IMR-90 (cell line): ENCODE data around the gene ADAP2. TPM values are rescaled to one million over a fixed set of nuclear protein-coding genes. Genes with fewer than 3 reads are reported as not detected.
A peak's percentile ranks its signal among the peaks of the same experiment; 100 is the strongest.

ENCODE experiments used
- ATAC-seq: fragments of 200-7000 bp; cut with Tn5 transposase; 2 replicates; pipeline ENCODE4 v1.9.1; 2020; ENCODE audit warnings: low read depth, mild to moderate bottlenecking, moderate library complexity
- BruUV-seq: library from RNA; stranded (reverse); fragments of 400-500 nt; replicated peaks from 2 replicates; lab custom pipeline; 2021; lab: Mats Ljungman, UMichigan
- CTCF ChIA-PET: fragments of 300-600 bp; formaldehyde crosslinking; extraction: SDS; loops from one replicate; lab custom pipeline; 2021; ENCODE audit warnings: antibody characterized with exemption; lab: Yijun Ruan, JAX
- POLR2A ChIA-PET: fragments of 300-600 bp; sonication (Branson Sonifier 250); formaldehyde crosslinking; loops from one replicate; lab custom pipeline; 2022; ENCODE audit warnings: antibody characterized with exemption; ENCODE audit not compliant: unreplicated experiment; lab: Charles Lee
- DNase-seq: peaks from one replicate; pipeline ENCODE4 v3.0.0; 2013
- H2AFZ ChIP-seq: replicated peaks from 2 replicates; pipeline ENCODE3; 2013; ENCODE audit warnings: low read length, mild to moderate bottlenecking; ENCODE audit not compliant: poor library complexity
- H2AK5ac ChIP-seq: 2 replicates; pipeline ENCODE4 v1.6.1; 2013; ENCODE audit warnings: low read depth, low read length, inconsistent platforms
- H2AK9ac ChIP-seq: replicated peaks from 2 replicates; pipeline ENCODE3; 2013; ENCODE audit warnings: mild to moderate bottlenecking, low read depth, low read length, moderate library complexity; ENCODE audit not compliant: poor library complexity
- H2BK120ac ChIP-seq: 2 replicates; pipeline ENCODE4 v1.6.1; 2013; ENCODE audit warnings: low read depth, low read length, inconsistent platforms
- H2BK15ac ChIP-seq: 3 replicates; pipeline ENCODE4 v1.6.1; 2013; ENCODE audit warnings: low read depth, low read length, inconsistent platforms
- H2BK20ac ChIP-seq: 2 replicates; pipeline ENCODE4 v1.6.1; 2013; ENCODE audit warnings: low read depth, mild to moderate bottlenecking, inconsistent platforms, low read length, moderate library complexity
- H2BK5ac ChIP-seq: 2 replicates; pipeline ENCODE4 v1.6.1; 2013; ENCODE audit warnings: mild to moderate bottlenecking, low read depth, low read length, inconsistent platforms; ENCODE audit not compliant: poor library complexity, severe bottlenecking
- H3K14ac ChIP-seq: replicated peaks from 2 replicates; pipeline ENCODE4 v1.6.1; 2013; ENCODE audit warnings: low read depth, low read length, inconsistent platforms
- H3K18ac ChIP-seq: 2 replicates; pipeline ENCODE4 v1.6.1; 2013; ENCODE audit warnings: low read depth, low read length, control low read depth
- H3K23ac ChIP-seq: 2 replicates; pipeline ENCODE4 v1.6.1; 2013; ENCODE audit warnings: low read depth, low read length, inconsistent platforms
- H3K27ac ChIP-seq: 2 replicates; pipeline ENCODE4 v1.5.1; 2013; ENCODE audit warnings: mild to moderate bottlenecking, control low read depth, low read length; ENCODE audit not compliant: insufficient read depth
- H3K27me3 ChIP-seq: 2 replicates; pipeline ENCODE4 v1.6.1; 2013; ENCODE audit warnings: low read length; ENCODE audit not compliant: control insufficient read depth, insufficient read depth
- H3K36me3 ChIP-seq: 2 replicates; pipeline ENCODE4 v1.6.1; 2013; ENCODE audit warnings: low read length, mixed read lengths; ENCODE audit not compliant: control insufficient read depth, insufficient read depth
- H3K4ac ChIP-seq: 2 replicates; pipeline ENCODE4 v1.6.1; 2013; ENCODE audit warnings: low read depth, low read length, inconsistent platforms
- H3K4me1 ChIP-seq: 2 replicates; pipeline ENCODE4 v1.6.1; 2013; ENCODE audit warnings: low read length, mixed read lengths; ENCODE audit not compliant: control insufficient read depth, insufficient read depth
- H3K4me2 ChIP-seq: 2 replicates; pipeline ENCODE4 v1.6.1; 2013; ENCODE audit warnings: low read depth, mild to moderate bottlenecking, control low read depth, low read length, moderate library complexity
- H3K4me3 ChIP-seq: 2 replicates; pipeline ENCODE4 v1.5.1; 2013; ENCODE audit warnings: low read depth, mild to moderate bottlenecking, control low read depth, low read length, moderate library complexity; ENCODE audit not compliant: insufficient read depth
- H3K56ac ChIP-seq: 2 replicates; pipeline ENCODE4 v1.6.1; 2013; ENCODE audit warnings: low read length, inconsistent platforms; ENCODE audit not compliant: insufficient read depth; ENCODE audit errors: extremely low read depth
- H3K79me1 ChIP-seq, 2 experiments: 2 replicates each; pipeline ENCODE4 v1.6.1; 2013; ENCODE audit warnings: low read length in 2 of 2, inconsistent platforms in 1 of 2, low read depth in 1 of 2
- H3K9ac ChIP-seq: 2 replicates; pipeline ENCODE4 v1.6.1; 2013; ENCODE audit warnings: low read depth, low read length, control low read depth
- H3K9me1 ChIP-seq: 2 replicates; pipeline ENCODE4 v1.6.1; 2013; ENCODE audit warnings: low read length, inconsistent platforms; ENCODE audit not compliant: insufficient read depth
- H3K9me3 ChIP-seq: 2 replicates; pipeline ENCODE4 v1.6.1; 2013; ENCODE audit warnings: low read length; ENCODE audit not compliant: control insufficient read depth, insufficient read depth
- H4K20me1 ChIP-seq: 2 replicates; pipeline ENCODE4 v1.6.1; 2013; ENCODE audit warnings: low read length, inconsistent platforms; ENCODE audit not compliant: insufficient read depth
- H4K5ac ChIP-seq: 2 replicates; pipeline ENCODE4 v1.6.1; 2013; ENCODE audit warnings: mild to moderate bottlenecking, low read depth, low read length, control low read depth
- H4K8ac ChIP-seq, 2 experiments: 2 replicates each; pipeline ENCODE4 v1.6.1; 2013; ENCODE audit warnings: low read depth in 2 of 2, low read length in 2 of 2, control low read depth in 1 of 2, inconsistent platforms in 1 of 2
- H4K91ac ChIP-seq: 2 replicates; pipeline ENCODE4 v1.6.1; 2013; ENCODE audit warnings: low read depth, low read length, inconsistent platforms; ENCODE audit not compliant: insufficient read depth
- CEBPB ChIP-seq: IDR thresholded peaks from 2 replicates; pipeline ENCODE4 v1.6.1; 2012; ENCODE audit warnings: low read depth, low read length, improper control_type of control experiment
- CHD1 ChIP-seq: IDR thresholded peaks from 2 replicates; pipeline ENCODE4 v1.6.1; 2012; ENCODE audit warnings: low read depth, low read length, improper control_type of control experiment
- MAFK ChIP-seq: IDR thresholded peaks from 2 replicates; pipeline ENCODE4 v1.6.1; 2012; ENCODE audit warnings: low read depth, low read length, improper control_type of control experiment
- USF2 ChIP-seq: fragments of 150-350 bp; IDR thresholded peaks from 2 replicates; pipeline ENCODE4 v1.6.1; 2017; ENCODE audit warnings: mild to moderate bottlenecking, antibody characterized with exemption, low read length, low read depth
- WGBS, 2 experiments: methylation state at CpG; one replicate each; pipeline versions ENCODE4 v1.1.5 to v1.1.7; 2013; ENCODE audit warnings: missing lambda C conversion rate in 2 of 2; ENCODE audit not compliant: insufficient read length in 1 of 2; ENCODE audit errors: extremely low coverage in 2 of 2; 5-methylcytosine and 5-hydroxymethylcytosine counted together
- dilution Hi-C: fragments of 300-500 bp; cut with HindIII; formaldehyde crosslinking; loops from one replicate; pipeline ENCODE4 v1.14.3; 2018; ENCODE audit warnings: low sequenced_read_pairs; ENCODE audit not compliant: unreplicated experiment
- in situ Hi-C: fragments of 300-500 bp; cut with MboI; formaldehyde crosslinking; loops from 3 replicates; pipeline ENCODE4 v1.14.3; 2019; ENCODE audit warnings: low sequenced_read_pairs, inconsistent platforms, mixed read lengths
- intact Hi-C: fragments of 100-400 bp; cut with micrococcal nuclease; formaldehyde crosslinking; loops from 2 replicates; pipeline ENCODE4 v1.10.0; 2022
- polyA plus RNA-seq, 3 experiments: library from polyadenylated mRNA; depleted of rRNA; stranded (reverse); fragments of >200 nt; gene quantifications; 2 replicates each; pipeline ENCODE4 v1.2.3, GENCODE V29; 2012; ENCODE audit warnings: low replicate concordance in 1 of 3
- total RNA-seq: library from RNA; depleted of rRNA; stranded (reverse); fragments of >200 nt; gene quantifications from 2 replicates; pipeline ENCODE4 v1.2.3, GENCODE V29; 2012

ADAP2 gene
- total and polyA plus RNA-seq, 2 of the 4 experiments (the other 2 are of a cell fraction): 0.90 to 1.2 TPM

- POLR2A ChIA-PET: interaction anchor here (0.6 kb wide), 1 partner anchor 289 kb away, joined by 5 read pairs; no protein-coding TSS in a partner anchor
- peak overlapping the region; percentile 84 to 87 for H4K8ac ChIP-seq
- peak overlapping the region; percentile 57 for H3K27ac ChIP-seq
Measured at GRCh38 chr17:30905742-30906100, 16.0 kb upstream of the ADAP2 start.

More at GRCh38 chr17:30905742-30906100, 16.0 kb upstream of the ADAP2 start:
- peak overlapping the region; percentile 41 for H4K5ac ChIP-seq
- H2AFZ ChIP-seq: peak overlapping the region; percentile 98
- WGBS, 2 experiments: 0% methylated on average over 2 of the region's 11 CpGs; no CpG with 5 or more reads in 1 of the 2 experiments
- H3K27me3 ChIP-seq: no peaks in the 10 kb centered on the region
- ATAC-seq (peak; percentile 50), DNase-seq (no peak)
- peak overlapping the region; percentile 29 for H3K14ac ChIP-seq
- no peaks in the 10 kb centered on the region for H3K9me1 ChIP-seq
- peak overlapping the region; percentile 29 for H2BK5ac ChIP-seq
- H2BK15ac ChIP-seq: no peak overlapping the region
- dilution Hi-C loops: no loop called here
- no peak overlapping the region for H2BK120ac ChIP-seq
- peak overlapping the region; percentile 97 for H3K4me2 ChIP-seq
- H3K23ac ChIP-seq: peak overlapping the region; percentile 55; the same call in 1 of the 2 replicates
- no peaks in the 10 kb centered on the region for H4K20me1 ChIP-seq
- peak overlapping the region; percentile 71 for H3K4me3 ChIP-seq
- peak overlapping the region; percentile 64; the same call in 1 of the 2 replicates for H4K91ac ChIP-seq
- peak overlapping the region; percentile 80 for H2AK9ac ChIP-seq
- CTCF ChIA-PET: no interaction called here
- TF ChIP-seq MAFK: peak; percentile 29; the same call in 1 of the 2 replicates
- TF ChIP-seq CEBPB: no peak
- TF ChIP-seq USF2: no peak
- no peak for TF ChIP-seq CHD1
- no peak overlapping the region for H2AK5ac ChIP-seq
- no peaks in the 10 kb centered on the region for H3K9me3 ChIP-seq
- H3K36me3 ChIP-seq: 0 out of 2 replicates have a peak, but pooled peaks cover 2% of the 10 kb centered on the region
- in situ Hi-C loops: no loop called here
- no peak overlapping the region for H2BK20ac ChIP-seq
- H3K56ac ChIP-seq: peak overlapping the region; percentile 51; the same call in 1 of the 2 replicates
- peaks cover 19 to 34% of the 10 kb centered on the region in 2 experiments for H3K79me1 ChIP-seq
- H3K4me1 ChIP-seq: peaks cover 4% of the 10 kb centered on the region; the same call in 1 of the 2 replicates
- intact Hi-C loops: loop anchor here (2.0 to 5.0 kb wide), 3 partner anchors 65 to 312 kb away; partner anchors contain the start of gene RNF135
- H3K4ac ChIP-seq: peak overlapping the region; percentile 65
- peak overlapping the region; percentile 66 for H3K9ac ChIP-seq
- H3K18ac ChIP-seq: no peak overlapping the region
- no TSS peak for BruUV-seq
